HepG2 (cell line): ENCODE data around the gene UBR4. TPM values are rescaled to one million over a fixed set of nuclear protein-coding genes. Genes with fewer than 3 reads are reported as not detected.

Experiments
- ADNP ChIP-seq: sonication (generic); formaldehyde crosslinking; IDR thresholded peaks from 2 replicates; pipeline ENCODE4 v1.4.0; 2020; ENCODE audit warnings: missing genetic modification reagents
- ARNTL ChIP-seq: sonication (generic); formaldehyde crosslinking; IDR thresholded peaks from 2 replicates; pipeline ENCODE4 v1.4.0; 2020; ENCODE audit warnings: mild to moderate bottlenecking, missing genetic modification reagents
- CEBPG ChIP-seq: IDR thresholded peaks from 2 replicates; pipeline ENCODE4 v1.6.1; 2016
- ERF ChIP-seq: IDR thresholded peaks from 2 replicates; pipeline ENCODE4 v1.6.1; 2018; ENCODE audit warnings: missing biosample characterization, missing genetic modification reagents
- FOXA3 ChIP-seq: IDR thresholded peaks from 2 replicates; pipeline ENCODE4 v1.6.1; 2016; ENCODE audit warnings: missing genetic modification reagents, missing compliant biosample characterization
- FOXP1 ChIP-seq, 2 experiments: fragments of 450-650 bp in 1 of 2; IDR thresholded peaks; 2 replicates each; pipeline ENCODE4 v1.6.1; 2017 to 2018; ENCODE audit warnings: antibody characterized with exemption in 1 of 2
- GATAD2A ChIP-seq: IDR thresholded peaks from 2 replicates; pipeline ENCODE4 v1.6.1; 2016
- HMG20B ChIP-seq: conservative IDR thresholded peaks from 2 replicates; pipeline ENCODE4 v1.6.1; 2016; ENCODE audit warnings: missing genetic modification reagents, missing compliant biosample characterization
- HOXA3 ChIP-seq: sonication (generic); formaldehyde crosslinking; IDR thresholded peaks from 2 replicates; pipeline ENCODE4 v1.5.0; 2020; ENCODE audit warnings: missing genetic modification reagents
- KAT8 ChIP-seq: IDR thresholded peaks from 2 replicates; pipeline ENCODE4 v1.6.1; 2016; ENCODE audit warnings: missing genetic modification reagents, missing compliant biosample characterization
- LCORL ChIP-seq, 2 experiments: fragments of 450-650 bp in 1 of 2; sonication (generic) in 1 of 2; formaldehyde crosslinking in 1 of 2; IDR thresholded peaks; 2 replicates each; pipeline versions ENCODE4 v1.5.0 to v1.6.1; 2017 to 2020; ENCODE audit warnings: antibody characterized with exemption in 1 of 2, missing genetic modification reagents in 1 of 2
- MAFG ChIP-seq: sonication (generic); formaldehyde crosslinking; IDR thresholded peaks from 2 replicates; pipeline ENCODE4 v1.5.1; 2020; ENCODE audit warnings: mild to moderate bottlenecking, missing genetic modification reagents
- MIXL1 ChIP-seq: IDR thresholded peaks from 2 replicates; pipeline ENCODE4 v1.6.1; 2016
- NFE2L2 ChIP-seq: fragments of 150-350 bp; IDR thresholded peaks from 2 replicates; pipeline ENCODE4 v1.6.1; 2014; ENCODE audit warnings: low read length
- PRPF4 ChIP-seq: fragments of 200-400 bp; formaldehyde crosslinking; IDR thresholded peaks from 2 replicates; pipeline ENCODE4 v1.6.1; 2016; ENCODE audit warnings: low read length, low read depth; ENCODE audit not compliant: poor library complexity, severe bottlenecking
- SALL1 ChIP-seq: sonication (generic); formaldehyde crosslinking; IDR thresholded peaks from 2 replicates; pipeline ENCODE4 v1.8.0; 2022; ENCODE audit warnings: mild to moderate bottlenecking, missing genetic modification reagents
- SOX5 ChIP-seq: IDR thresholded peaks from 2 replicates; pipeline ENCODE4 v1.6.1; 2016; ENCODE audit warnings: borderline replicate concordance
- SOX6 ChIP-seq, 2 experiments: fragments of 450-650 bp in 1 of 2; sonication (generic) in 1 of 2; formaldehyde crosslinking in 1 of 2; IDR thresholded peaks; 2 replicates each; pipeline versions ENCODE4 v1.4.0 to v1.6.1; 2017 to 2020; ENCODE audit warnings: antibody characterized with exemption in 1 of 2, mild to moderate bottlenecking in 1 of 2, missing genetic modification reagents in 1 of 2
- TCF7 ChIP-seq: sonication (generic); IDR thresholded peaks from 2 replicates; pipeline ENCODE4 v1.6.1; 2016; ENCODE audit warnings: antibody characterized with exemption, low read depth
- TEAD3 ChIP-seq: optimal IDR thresholded peaks from 2 replicates; pipeline ENCODE3; 2016; ENCODE audit warnings: borderline replicate concordance
- ZBTB38 ChIP-seq: sonication (generic); formaldehyde crosslinking; IDR thresholded peaks from 2 replicates; pipeline ENCODE4 v1.5.1; 2020; ENCODE audit warnings: mild to moderate bottlenecking, missing genetic modification reagents
- ZKSCAN8 ChIP-seq: IDR thresholded peaks from 2 replicates; pipeline ENCODE4 v1.6.1; 2016; ENCODE audit warnings: borderline replicate concordance, missing genetic modification reagents, missing compliant biosample characterization
- ZNF205 ChIP-seq: IDR thresholded peaks from 2 replicates; pipeline ENCODE4 v1.6.1; 2018; ENCODE audit warnings: missing biosample characterization, missing genetic modification reagents
- ZNF569 ChIP-seq: sonication (generic); formaldehyde crosslinking; IDR thresholded peaks from 2 replicates; pipeline ENCODE4 v1.5.0; 2020; ENCODE audit warnings: mild to moderate bottlenecking, missing genetic modification reagents, moderate library complexity, borderline replicate concordance
- ZNF768 ChIP-seq: sonication (generic); formaldehyde crosslinking; IDR thresholded peaks from 2 replicates; pipeline ENCODE4 v1.4.0; 2020; ENCODE audit warnings: missing genetic modification reagents
- ZNF780A ChIP-seq: sonication (generic); formaldehyde crosslinking; IDR thresholded peaks from 2 replicates; pipeline ENCODE4 v1.8.0; 2022; ENCODE audit warnings: mild to moderate bottlenecking, missing genetic modification reagents, moderate library complexity
- ZNF816 ChIP-seq: sonication (generic); formaldehyde crosslinking; IDR thresholded peaks from 2 replicates; pipeline ENCODE4 v1.8.0; 2022; ENCODE audit warnings: missing genetic modification reagents, mild to moderate bottlenecking, borderline replicate concordance
- ZSCAN21 ChIP-seq: sonication (generic); formaldehyde crosslinking; IDR thresholded peaks from 2 replicates; pipeline ENCODE4 v1.8.0; 2022; ENCODE audit warnings: mild to moderate bottlenecking, missing genetic modification reagents, moderate library complexity, borderline replicate concordance
- polyA plus RNA-seq, 8 experiments: library from polyadenylated mRNA; depleted of rRNA in 3 of 8; stranded (reverse) in 7 of 8; unstranded in 1 of 8; fragments of >200 nt; fragmentation: Illumina TruSeq in 4 of 8; extraction: Trizol in 4 of 8; gene quantifications; 2 replicates each; pipeline versions ENCODE4 v1.2.1 to v1.2.3, GENCODE V29; 2011 to 2016; ENCODE audit warnings: low read depth in 4 of 8, missing spikeins in 1 of 8, mixed read lengths in 1 of 8; ENCODE audit not compliant: insufficient read depth in 1 of 8
- total RNA-seq, 5 experiments: library from RNA; depleted of rRNA; stranded (reverse); fragments of >200 nt; fragmentation: Illumina TruSeq; extraction: Trizol; gene quantifications; 2 replicates each; pipeline ENCODE4 v1.2.3, GENCODE V29; 2016; ENCODE audit warnings: low read depth in 1 of 5
- TF ChIP-seq, protein P1 (sequence below): sonication (generic); formaldehyde crosslinking; IDR thresholded peaks from 2 replicates; pipeline ENCODE4 v1.4.0; 2020; ENCODE audit warnings: missing genetic modification reagents
- TF ChIP-seq, protein P2 (sequence below): IDR thresholded peaks from 2 replicates; pipeline ENCODE4 v1.6.1; 2016; ENCODE audit warnings: missing genetic modification reagents, missing compliant biosample characterization

Gene UBR4
- total and polyA plus RNA-seq, 2 of the 13 experiments (the other 11 are each of a cell fraction or from before 2014, with no cell fraction given), result 59.1 to 106 TPM

DNA sequence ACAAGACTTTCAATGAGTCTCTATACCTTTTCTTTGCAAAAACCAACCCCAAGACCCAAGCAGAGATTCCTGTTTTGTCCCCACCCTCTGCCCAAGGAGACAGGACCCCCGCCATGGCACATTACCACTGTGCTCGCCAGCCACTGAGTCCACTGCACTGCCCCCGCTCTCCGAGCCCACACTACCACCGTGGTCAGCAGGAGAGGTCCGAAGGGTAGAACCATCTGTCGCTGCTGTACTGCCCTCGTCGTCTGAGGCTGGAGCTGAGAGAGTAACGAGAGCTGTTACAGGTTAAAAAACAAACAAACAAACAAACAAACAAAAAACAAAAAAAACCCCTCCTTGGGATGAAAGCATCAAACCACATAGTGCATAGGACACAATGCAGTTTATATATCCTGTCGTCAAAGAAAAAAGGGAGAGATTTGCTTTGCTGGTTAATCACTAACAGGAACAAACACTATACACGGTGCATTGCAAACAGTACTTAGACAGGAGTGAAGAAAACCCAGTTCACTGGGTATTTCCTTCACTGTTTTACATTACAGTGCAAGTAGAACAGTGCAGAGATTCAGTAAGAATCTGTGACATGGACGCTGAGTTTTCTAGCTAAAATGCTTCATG, 71.0 kb downstream of the UBR4 start (continued):
- TF ChIP-seq FOXP1 (IDR thresholded peaks at IDR 0.05) (peak; percentile 75), FOXP1 (CRISPR knock-in tag; IDR thresholded peaks at IDR 0.05) (peak; percentile 96), ARNTL (CRISPR knock-in tag) (no peak), ZNF816 (CRISPR knock-in tag) (no peak), SALL1 (CRISPR knock-in tag) (peak; percentile 44; the same call in 1 of the 2 replicates), ZBTB38 (0 out of 2 replicates have a peak, but pooled peaks have one; percentile 20), TCF7 (peak; percentile 74), KAT8 (CRISPR knock-in tag) (peak; percentile 26; the same call in 1 of the 2 replicates), ZSCAN21 (CRISPR knock-in tag) (peak; percentile 70; the same call in 1 of the 2 replicates), HMG20B (CRISPR knock-in tag) (0 out of 2 replicates have a peak, but pooled peaks have one; percentile 21), HOXA3 (CRISPR knock-in tag) (no peak), LCORL (IDR thresholded peaks at IDR 0.05) (no peak), LCORL (CRISPR knock-in tag; IDR thresholded peaks at IDR 0.05) (0 out of 2 replicates have a peak, but pooled peaks have one; percentile 22), MAFG (CRISPR knock-in tag) (no peak), ZNF768 (CRISPR knock-in tag) (peak; percentile 23; the same call in 1 of the 2 replicates), PRPF4 (no peak), ZNF205 (CRISPR knock-in tag) (0 out of 2 replicates have a peak, but pooled peaks have one; percentile 26), ERF (peak; percentile 34; the same call in 1 of the 2 replicates), CEBPG (CRISPR knock-in tag) (peak; percentile 24; the same call in 1 of the 2 replicates), FOXA3 (peak; percentile 70; the same call in 1 of the 2 replicates), ZKSCAN8 (CRISPR knock-in tag) (0 out of 2 replicates have a peak, but pooled peaks have one; percentile 25), ADNP (CRISPR knock-in tag) (no peak), SOX5 (CRISPR knock-in tag) (peak; percentile 88), MIXL1 (peak; percentile 50; the same call in 1 of the 2 replicates), NFE2L2 (no peak), TEAD3 (CRISPR knock-in tag) (no peak), GATAD2A (CRISPR knock-in tag) (peak; percentile 46), ZNF569 (CRISPR knock-in tag) (no peak), SOX6 (IDR thresholded peaks at IDR 0.05) (no peak), SOX6 (CRISPR knock-in tag; IDR thresholded peaks at IDR 0.05) (peak; percentile 85), ZNF780A (no peak)
- TF ChIP-seq, protein P1, sequence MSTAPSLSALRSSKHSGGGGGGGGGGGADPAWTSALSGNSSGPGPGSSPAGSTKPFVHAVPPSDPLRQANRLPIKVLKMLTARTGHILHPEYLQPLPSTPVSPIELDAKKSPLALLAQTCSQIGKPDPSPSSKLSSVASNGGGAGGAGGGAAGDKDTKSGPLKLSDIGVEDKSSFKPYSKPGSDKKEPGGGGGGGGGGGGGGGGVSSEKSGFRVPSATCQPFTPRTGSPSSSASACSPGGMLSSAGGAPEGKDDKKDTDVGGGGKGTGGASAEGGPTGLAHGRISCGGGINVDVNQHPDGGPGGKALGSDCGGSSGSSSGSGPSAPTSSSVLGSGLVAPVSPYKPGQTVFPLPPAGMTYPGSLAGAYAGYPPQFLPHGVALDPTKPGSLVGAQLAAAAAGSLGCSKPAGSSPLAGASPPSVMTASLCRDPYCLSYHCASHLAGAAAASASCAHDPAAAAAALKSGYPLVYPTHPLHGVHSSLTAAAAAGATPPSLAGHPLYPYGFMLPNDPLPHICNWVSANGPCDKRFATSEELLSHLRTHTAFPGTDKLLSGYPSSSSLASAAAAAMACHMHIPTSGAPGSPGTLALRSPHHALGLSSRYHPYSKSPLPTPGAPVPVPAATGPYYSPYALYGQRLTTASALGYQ (CRISPR knock-in tag), result 0 out of 2 replicates have a peak, but pooled peaks have one; percentile 30
- TF ChIP-seq, protein P2, sequence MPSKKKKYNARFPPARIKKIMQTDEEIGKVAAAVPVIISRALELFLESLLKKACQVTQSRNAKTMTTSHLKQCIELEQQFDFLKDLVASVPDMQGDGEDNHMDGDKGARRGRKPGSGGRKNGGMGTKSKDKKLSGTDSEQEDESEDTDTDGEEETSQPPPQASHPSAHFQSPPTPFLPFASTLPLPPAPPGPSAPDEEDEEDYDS, result peak; percentile 40; the same call in 1 of the 2 replicates
